ENCODE results near the gene DOK6.

- no peak for TF ChIP-seq CTCF (conservative IDR thresholded peaks at IDR 0.05)
- no peak for TF ChIP-seq EZH2 (IDR thresholded peaks at IDR 0.05; ENCODE audit: low read depth)
Observed at GRCh38 chr18:69432847-69433246, 32.2 kb downstream of the DOK6 start.

Data from PC-9 (cell line).